Chondrocyte (in vitro differentiated cells): ENCODE measurements around the gene MEAK7. TPM values are rescaled to one million over a fixed set of nuclear protein-coding genes. Genes with fewer than 3 reads are reported as not detected.

Source experiments
- DNase-seq: peaks from one replicate; pipeline ENCODE4 v3.0.0; 2021; ENCODE audit warnings: mixed read lengths, low spot score
- H3K27ac Mint-ChIP-seq: one replicate; pipeline ENCODE4 v1.8.0; 2021; ENCODE audit warnings: mild to moderate bottlenecking, moderate library complexity, mixed read lengths; ENCODE audit not compliant: unreplicated experiment
- H3K27me3 Mint-ChIP-seq: 2 replicates; pipeline ENCODE4 v1.8.0; 2021; ENCODE audit warnings: low read depth, mixed read lengths
- H3K36me3 Mint-ChIP-seq: 2 replicates; pipeline ENCODE4 v1.8.0; 2021; ENCODE audit warnings: low read depth, mixed read lengths
- H3K4me1 Mint-ChIP-seq: 2 replicates; pipeline ENCODE4 v1.8.0; 2021; ENCODE audit warnings: low read depth, mild to moderate bottlenecking, mixed read lengths
- H3K4me3 Mint-ChIP-seq: one replicate; pipeline ENCODE4 v1.8.0; 2021; ENCODE audit warnings: mild to moderate bottlenecking, moderate library complexity, mixed read lengths; ENCODE audit not compliant: unreplicated experiment
- H3K9me3 Mint-ChIP-seq: 2 replicates; pipeline ENCODE4 v1.8.0; 2021; ENCODE audit warnings: low read depth, mixed read lengths
- total RNA-seq: library from RNA; stranded (reverse); gene quantifications from 3 replicates; pipeline ENCODE4 v1.2.1, GENCODE V29; 2021
- TF ChIP-seq, protein P1 (sequence below): fragments of 200-600 bp; sonication (generic); IDR thresholded peaks from 2 replicates; pipeline ENCODE4 v1.5.0; 2021; ENCODE audit warnings: antibody characterized with exemption, mild to moderate bottlenecking, moderate library complexity

MEAK7 gene
- total RNA-seq, 1 donor from 2014 or later = 26.8 TPM

- DNase-seq = no peak
- Mint-ChIP-seq H3K27ac (no peak overlapping the region), H3K9me3 (no peaks in the 10 kb centered on the region), H3K4me1 (peaks cover 15% of the 10 kb centered on the region), H3K27me3 (no peaks in the 10 kb centered on the region), H3K36me3 (peaks cover 23% of the 10 kb centered on the region), H3K4me3 (no peak overlapping the region)
- TF ChIP-seq, protein P1, sequence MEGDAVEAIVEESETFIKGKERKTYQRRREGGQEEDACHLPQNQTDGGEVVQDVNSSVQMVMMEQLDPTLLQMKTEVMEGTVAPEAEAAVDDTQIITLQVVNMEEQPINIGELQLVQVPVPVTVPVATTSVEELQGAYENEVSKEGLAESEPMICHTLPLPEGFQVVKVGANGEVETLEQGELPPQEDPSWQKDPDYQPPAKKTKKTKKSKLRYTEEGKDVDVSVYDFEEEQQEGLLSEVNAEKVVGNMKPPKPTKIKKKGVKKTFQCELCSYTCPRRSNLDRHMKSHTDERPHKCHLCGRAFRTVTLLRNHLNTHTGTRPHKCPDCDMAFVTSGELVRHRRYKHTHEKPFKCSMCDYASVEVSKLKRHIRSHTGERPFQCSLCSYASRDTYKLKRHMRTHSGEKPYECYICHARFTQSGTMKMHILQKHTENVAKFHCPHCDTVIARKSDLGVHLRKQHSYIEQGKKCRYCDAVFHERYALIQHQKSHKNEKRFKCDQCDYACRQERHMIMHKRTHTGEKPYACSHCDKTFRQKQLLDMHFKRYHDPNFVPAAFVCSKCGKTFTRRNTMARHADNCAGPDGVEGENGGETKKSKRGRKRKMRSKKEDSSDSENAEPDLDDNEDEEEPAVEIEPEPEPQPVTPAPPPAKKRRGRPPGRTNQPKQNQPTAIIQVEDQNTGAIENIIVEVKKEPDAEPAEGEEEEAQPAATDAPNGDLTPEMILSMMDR = no peak
Measured at GRCh38 chr16:84478172-84478947, 26.1 kb downstream of the MEAK7 start.

DNA sequence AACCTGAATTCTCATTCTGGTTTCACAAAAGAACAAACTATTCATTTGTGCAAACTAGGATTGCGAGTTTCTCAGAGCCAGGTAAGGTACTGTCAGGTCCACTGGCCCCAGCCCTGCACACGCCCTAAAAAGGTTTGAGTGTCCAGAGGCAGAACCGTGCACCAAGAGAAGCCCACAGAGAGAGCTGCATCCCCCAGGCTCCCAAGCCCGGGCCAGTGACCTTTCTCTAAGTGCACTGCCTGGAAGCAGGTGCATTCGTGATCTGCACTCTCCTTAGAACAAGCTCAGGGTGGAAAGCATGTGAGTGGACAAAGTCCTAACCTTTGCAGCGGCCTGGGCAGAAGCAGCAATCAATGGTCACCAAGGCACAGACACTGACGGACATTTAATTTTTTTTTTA, 26.8 kb downstream of the MEAK7 start:
- Mint-ChIP-seq H3K27me3 (no peaks in the 10 kb centered on the region), H3K9me3 (no peaks in the 10 kb centered on the region), H3K4me1 (peaks cover 15% of the 10 kb centered on the region), H3K4me3 (no peak overlapping the region), H3K36me3 (peaks cover 20% of the 10 kb centered on the region), H3K27ac (no peak overlapping the region)
- TF ChIP-seq, protein P1 = no peak
- no peak for DNase-seq

- peaks cover 20% of the 10 kb centered on the region for H3K36me3 Mint-ChIP-seq
- H3K9me3 Mint-ChIP-seq = no peaks in the 10 kb centered on the region
- H3K27me3 Mint-ChIP-seq = no peaks in the 10 kb centered on the region
- DNase-seq = no peak
- peaks cover 8% of the 10 kb centered on the region for H3K4me1 Mint-ChIP-seq
- H3K4me3 Mint-ChIP-seq = no peak overlapping the region
- TF ChIP-seq, protein P1 = no peak
- no peak overlapping the region for H3K27ac Mint-ChIP-seq
Measured at GRCh38 chr16:84476401-84476800, 28.1 kb downstream of the MEAK7 start.

- Mint-ChIP-seq H3K36me3 (peaks cover 20% of the 10 kb centered on the region), H3K27ac (no peak overlapping the region), H3K4me3 (no peak overlapping the region), H3K4me1 (peaks cover 8% of the 10 kb centered on the region), H3K27me3 (no peaks in the 10 kb centered on the region), H3K9me3 (no peaks in the 10 kb centered on the region)
- DNase-seq = no peak
- TF ChIP-seq, protein P1 = no peak
Measured at GRCh38 chr16:84475643-84476240, 28.7 kb downstream of the MEAK7 start.

DNA sequence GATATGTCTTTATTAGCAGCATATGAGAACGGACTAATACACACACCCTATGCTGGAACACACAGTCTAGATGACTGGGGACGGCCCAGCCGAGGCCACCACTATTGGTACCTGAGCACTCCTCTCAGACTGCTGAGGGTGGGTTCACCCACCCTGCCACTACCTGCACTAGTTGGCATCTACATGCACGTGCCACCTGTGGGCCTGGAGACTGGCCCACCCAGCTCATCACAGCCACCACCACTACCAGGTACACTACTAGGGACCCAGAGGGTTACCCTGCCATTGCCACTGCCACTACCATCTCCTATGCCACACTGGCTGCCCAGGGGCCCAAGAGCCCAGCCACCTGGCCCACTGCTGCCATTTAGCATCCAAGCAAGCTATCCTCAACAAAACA, 32.5 kb downstream of the MEAK7 start:
- peaks cover 25% of the 10 kb centered on the region for H3K36me3 Mint-ChIP-seq
- H3K27ac Mint-ChIP-seq = no peak overlapping the region
- DNase-seq = peak; percentile 56
- no peak overlapping the region for H3K4me3 Mint-ChIP-seq
- TF ChIP-seq, protein P1 = no peak
- peaks cover 9% of the 10 kb centered on the region for H3K9me3 Mint-ChIP-seq
- H3K4me1 Mint-ChIP-seq = no peaks in the 10 kb centered on the region
- H3K27me3 Mint-ChIP-seq = no peaks in the 10 kb centered on the region
